Activated CD4-positive, alpha-beta T cell treated with anti-CD3 and anti-CD28 coated beads for 1 hour (primary cell): ENCODE measurements around the gene LRP5.
"Not testable (repeated sequence)": the region's sequence is repeated elsewhere in the genome, so short reads cannot be mapped to it uniquely, and the experiment has no call there.

Source experiments
- DNase-seq: peaks from one replicate; pipeline ENCODE4 v3.0.0-alpha.2; 2020

Gene LRP5

GRCh38 chr11:68400584-68400983, 88.2 kb downstream of the LRP5 start:
- not testable (repeated sequence) for DNase-seq

GRCh38 chr11:68401856-68402255, 89.5 kb downstream of the LRP5 start:
- no peak for DNase-seq

- DNase-seq: no peak
Observed at GRCh38 chr11:68402355-68403031, 90.1 kb downstream of the LRP5 start.

DNA sequence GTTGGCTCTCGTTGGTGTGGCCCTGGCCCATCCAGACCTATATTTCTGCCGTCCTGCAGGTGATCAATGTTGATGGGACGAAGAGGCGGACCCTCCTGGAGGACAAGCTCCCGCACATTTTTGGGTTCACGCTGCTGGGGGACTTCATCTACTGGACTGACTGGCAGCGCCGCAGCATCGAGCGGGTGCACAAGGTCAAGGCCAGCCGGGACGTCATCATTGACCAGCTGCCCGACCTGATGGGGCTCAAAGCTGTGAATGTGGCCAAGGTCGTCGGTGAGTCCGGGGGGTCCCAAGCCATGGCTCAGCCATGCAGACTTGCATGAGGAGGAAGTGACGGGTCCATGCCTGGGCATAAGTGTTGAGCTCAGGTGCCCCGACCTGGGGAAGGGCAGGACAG, 91.0 kb downstream of the LRP5 start:
- DNase-seq: no peak

DNA sequence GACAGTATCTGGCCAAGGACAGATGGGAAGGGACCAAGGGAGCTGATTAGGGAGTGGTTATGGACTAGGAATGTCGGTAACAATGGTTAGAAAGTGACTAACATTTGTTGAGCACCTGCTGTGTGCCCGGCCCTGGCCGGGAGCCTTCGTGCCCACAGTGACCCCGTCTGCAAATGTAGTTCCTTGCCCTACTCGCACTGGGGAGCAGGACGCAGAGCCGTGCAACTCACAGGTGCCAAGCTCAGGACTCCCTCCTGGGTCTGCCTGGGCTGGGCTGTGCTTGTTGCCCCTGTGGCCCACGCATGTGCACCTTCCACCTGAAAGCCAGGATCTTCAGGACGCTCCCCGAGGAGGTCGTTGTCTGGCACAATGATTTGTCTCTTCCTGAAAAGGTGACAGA, 91.4 kb downstream of the LRP5 start:
- no peak for DNase-seq

DNA sequence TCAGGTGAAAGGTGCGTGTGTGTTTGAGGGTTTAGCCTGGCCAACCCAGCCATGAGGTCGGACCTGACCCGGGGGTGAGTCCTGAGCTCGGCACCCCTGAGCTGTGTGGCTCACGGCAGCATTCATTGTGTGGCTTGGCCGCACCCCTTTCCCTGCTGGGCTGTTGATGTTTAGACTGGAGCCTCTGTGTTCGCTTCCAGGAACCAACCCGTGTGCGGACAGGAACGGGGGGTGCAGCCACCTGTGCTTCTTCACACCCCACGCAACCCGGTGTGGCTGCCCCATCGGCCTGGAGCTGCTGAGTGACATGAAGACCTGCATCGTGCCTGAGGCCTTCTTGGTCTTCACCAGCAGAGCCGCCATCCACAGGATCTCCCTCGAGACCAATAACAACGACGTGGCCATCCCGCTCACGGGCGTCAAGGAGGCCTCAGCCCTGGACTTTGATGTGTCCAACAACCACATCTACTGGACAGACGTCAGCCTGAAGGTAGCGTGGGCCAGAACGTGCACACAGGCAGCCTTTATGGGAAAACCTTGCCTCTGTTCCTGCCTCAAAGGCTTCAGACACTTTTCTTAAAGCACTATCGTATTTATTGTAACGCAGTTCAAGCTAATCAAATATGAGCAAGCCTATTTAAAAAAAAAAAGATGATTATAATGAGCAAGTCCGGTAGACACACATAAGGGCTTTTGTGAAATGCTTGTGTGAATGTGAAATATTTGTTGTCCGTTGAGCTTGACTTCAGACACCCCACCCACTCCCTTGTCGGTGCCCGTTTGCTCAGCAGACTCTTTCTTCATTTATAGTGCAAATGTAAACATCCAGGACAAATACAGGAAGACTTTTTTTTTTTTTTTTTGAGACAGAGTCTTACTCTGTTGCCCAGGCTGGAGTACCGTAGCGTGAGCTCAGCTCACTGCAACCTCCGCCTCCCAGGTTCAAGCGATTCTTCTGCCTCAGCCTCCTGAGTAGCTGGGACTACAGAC, 94.2 kb downstream of the LRP5 start:
- no peak for DNase-seq

GRCh38 chr11:68408512-68408911, 96.1 kb downstream of the LRP5 start:
- no peak for DNase-seq

- DNase-seq: no peak
Observed at GRCh38 chr11:68409748-68410344, 97.5 kb downstream of the LRP5 start.

DNA sequence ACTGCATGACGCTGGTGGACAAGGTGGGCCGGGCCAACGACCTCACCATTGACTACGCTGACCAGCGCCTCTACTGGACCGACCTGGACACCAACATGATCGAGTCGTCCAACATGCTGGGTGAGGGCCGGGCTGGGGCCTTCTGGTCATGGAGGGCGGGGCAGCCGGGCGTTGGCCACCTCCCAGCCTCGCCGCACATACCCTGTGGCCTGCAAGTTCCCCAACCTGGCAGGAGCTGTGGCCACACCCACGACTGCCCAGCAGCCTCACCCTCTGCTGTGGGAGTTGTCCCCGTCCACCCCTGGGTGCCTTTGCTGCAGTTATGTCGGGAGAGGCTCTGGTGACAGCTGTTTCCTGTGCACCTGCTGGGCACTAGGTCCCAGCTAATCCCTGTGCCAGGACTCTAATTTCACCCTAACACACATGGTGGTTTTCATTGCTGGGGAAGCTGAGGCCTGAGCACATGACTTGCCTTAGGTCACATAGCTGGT, 99.2 kb downstream of the LRP5 start:
- DNase-seq: no peak

GRCh38 chr11:68412593-68413475, 100.4 kb downstream of the LRP5 start:
- DNase-seq: no peak

GRCh38 chr11:68413591-68413999, 101.2 kb downstream of the LRP5 start:
- DNase-seq: no peak

GRCh38 chr11:68414496-68415221, 102.3 kb downstream of the LRP5 start:
- DNase-seq: no peak

DNA sequence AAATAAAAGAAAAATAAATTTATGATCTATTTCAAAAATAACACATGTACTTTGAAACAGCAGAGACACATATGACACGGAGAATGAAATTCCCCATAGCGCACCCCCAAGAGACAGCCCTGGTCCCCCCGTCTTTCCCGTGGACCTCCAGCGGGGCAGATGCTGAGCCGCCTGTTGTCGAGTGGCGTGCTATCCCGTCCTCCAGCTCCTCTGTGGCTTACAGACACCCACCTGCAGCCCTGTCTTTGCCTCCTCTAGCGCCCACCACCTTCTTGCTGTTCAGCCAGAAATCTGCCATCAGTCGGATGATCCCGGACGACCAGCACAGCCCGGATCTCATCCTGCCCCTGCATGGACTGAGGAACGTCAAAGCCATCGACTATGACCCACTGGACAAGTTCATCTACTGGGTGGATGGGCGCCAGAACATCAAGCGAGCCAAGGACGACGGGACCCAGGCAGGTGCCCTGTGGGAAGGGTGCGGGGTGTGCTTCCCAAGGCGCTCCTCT, 103.7 kb downstream of the LRP5 start:
- no peak for DNase-seq

GRCh38 chr11:68418648-68419047, 106.3 kb downstream of the LRP5 start:
- no peak for DNase-seq

DNA sequence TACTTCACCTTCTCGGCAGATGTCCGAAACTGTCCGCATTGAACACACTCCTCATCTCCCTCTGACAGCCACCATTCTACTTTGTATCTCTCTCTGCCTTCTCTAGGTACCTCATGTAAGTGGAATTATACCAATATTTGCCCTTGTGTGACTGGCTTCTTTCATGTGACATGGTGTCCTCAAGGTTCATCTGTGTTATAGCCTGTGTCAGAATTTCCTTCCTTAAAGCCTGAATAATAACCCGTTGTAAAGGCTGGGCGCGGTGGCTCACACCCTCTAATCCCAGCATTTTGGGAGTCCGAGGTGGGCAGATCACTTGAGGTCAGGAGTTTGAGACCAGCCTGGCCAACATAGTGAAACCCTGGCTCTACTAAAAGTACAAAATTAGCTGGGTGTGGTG, 107.8 kb downstream of the LRP5 start:
- DNase-seq: no peak

DNA sequence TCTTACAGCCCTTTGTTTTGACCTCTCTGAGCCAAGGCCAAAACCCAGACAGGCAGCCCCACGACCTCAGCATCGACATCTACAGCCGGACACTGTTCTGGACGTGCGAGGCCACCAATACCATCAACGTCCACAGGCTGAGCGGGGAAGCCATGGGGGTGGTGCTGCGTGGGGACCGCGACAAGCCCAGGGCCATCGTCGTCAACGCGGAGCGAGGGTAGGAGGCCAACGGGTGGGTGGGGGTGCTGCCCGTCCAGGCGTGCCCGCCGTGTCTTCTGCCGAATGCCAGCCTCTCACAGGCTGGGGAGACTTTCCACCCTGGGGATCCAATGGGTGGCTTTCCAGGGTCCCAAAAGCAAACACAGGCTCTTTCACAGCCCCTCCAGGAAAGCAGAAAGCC, 111.1 kb downstream of the LRP5 start:
- DNase-seq: no peak

GRCh38 chr11:68424101-68424632, 111.8 kb downstream of the LRP5 start:
- no peak for DNase-seq

DNA sequence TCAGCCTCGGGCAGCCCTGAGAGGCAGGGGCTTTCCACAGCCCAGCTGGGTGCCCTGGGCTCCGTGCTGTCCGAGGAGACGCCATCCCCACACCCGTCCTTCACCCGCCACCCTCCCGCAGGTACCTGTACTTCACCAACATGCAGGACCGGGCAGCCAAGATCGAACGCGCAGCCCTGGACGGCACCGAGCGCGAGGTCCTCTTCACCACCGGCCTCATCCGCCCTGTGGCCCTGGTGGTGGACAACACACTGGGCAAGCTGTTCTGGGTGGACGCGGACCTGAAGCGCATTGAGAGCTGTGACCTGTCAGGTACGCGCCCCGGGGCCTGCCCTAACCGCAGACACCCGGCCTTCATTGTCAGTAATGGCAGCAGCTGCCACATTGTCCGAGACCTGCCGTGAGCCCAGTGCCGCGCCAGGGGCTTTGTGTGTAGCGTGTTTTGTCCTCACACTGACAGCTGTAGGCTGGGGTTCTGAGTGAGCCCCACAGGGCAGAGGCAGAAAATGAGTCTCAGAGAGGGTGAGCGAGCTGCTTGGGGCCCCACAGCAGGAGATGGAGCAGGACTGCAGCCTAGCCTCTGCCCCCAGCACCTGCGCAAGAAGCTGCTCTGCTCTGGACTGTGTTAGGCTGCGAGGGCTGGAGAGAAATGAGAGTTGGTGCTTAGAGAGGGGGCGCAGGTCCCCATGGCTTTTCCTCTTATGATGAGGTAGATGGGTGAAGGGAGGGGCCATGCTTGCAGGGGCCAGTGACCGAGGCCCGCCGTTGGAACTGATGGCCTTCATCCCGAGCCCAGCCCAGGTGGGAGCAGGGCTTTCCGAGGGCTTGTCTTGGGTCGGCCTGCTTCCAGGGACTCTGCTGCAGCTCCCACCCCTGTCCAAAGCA, 112.8 kb downstream of the LRP5 start:
- DNase-seq: no peak

GRCh38 chr11:68425866-68426380, 113.5 kb downstream of the LRP5 start:
- no peak for DNase-seq

DNA sequence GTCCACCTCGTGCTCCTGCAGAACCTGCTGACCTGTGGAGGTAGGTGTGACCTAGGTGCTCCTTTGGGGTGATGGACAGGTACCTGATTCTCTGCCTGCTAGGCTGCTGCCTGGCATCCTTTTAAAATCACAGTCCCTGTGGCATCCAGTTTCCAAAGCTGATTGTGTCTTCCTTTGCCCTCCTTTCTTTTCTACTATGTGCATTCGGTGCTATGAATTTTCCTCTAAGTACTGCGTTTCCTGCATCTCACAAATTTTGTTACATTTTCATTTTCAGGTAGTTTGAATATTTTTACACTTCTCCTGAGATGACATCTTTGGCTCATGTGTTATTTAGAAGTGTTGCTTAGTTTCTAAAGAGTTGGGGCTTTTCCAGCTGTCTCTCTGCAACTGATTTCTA, 117.3 kb downstream of the LRP5 start:
- no peak for DNase-seq
